Breast epithelium (tissue), 3 donors: ENCODE data around the gene GPC6.

Source experiments
- CTCF ChIP-seq, 3 donors: fragments of 450-650 bp; IDR thresholded peaks; one replicate each; pipeline ENCODE4 v1.5.1; 2016 to 2017; ENCODE audit warnings: antibody characterized with exemption in 3 of 3, mild to moderate bottlenecking in 3 of 3, moderate library complexity in 3 of 3
- POLR2A ChIP-seq: fragments of 450-650 bp; IDR thresholded peaks from one replicate; pipeline ENCODE4 v1.6.1; 2016; ENCODE audit warnings: antibody characterized with exemption, mild to moderate bottlenecking, moderate library complexity

GRCh38 chr13:93378184-93378583 is 151.6 kb downstream of the GPC6 start:
- TF ChIP-seq CTCF (IDR thresholded peaks at IDR 0.05) (no peak), POLR2A (no peak)
